ENCODE measurements around the gene IRX4.

Gene IRX4

DNA sequence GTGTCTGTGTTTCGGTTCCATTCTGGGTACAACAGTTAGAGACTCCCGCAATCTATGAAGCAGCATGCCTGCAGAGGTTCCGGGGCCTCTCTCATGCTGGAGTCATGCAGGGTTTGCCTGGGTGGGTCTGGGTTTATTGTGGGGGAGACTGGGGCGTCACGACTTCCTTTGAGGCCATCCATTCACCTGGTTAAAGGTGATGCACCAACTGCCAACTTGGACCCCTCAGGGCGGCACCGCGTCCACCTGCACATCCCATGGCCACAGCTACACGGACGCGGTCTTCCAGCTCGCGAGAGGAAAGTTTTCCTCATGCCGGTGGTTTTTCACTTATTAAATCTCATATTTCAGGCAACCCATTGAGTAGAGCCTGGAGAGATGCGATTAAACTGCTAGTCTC is 30.9 kb upstream of the IRX4 start:
- DNase-seq = no peak

DNA sequence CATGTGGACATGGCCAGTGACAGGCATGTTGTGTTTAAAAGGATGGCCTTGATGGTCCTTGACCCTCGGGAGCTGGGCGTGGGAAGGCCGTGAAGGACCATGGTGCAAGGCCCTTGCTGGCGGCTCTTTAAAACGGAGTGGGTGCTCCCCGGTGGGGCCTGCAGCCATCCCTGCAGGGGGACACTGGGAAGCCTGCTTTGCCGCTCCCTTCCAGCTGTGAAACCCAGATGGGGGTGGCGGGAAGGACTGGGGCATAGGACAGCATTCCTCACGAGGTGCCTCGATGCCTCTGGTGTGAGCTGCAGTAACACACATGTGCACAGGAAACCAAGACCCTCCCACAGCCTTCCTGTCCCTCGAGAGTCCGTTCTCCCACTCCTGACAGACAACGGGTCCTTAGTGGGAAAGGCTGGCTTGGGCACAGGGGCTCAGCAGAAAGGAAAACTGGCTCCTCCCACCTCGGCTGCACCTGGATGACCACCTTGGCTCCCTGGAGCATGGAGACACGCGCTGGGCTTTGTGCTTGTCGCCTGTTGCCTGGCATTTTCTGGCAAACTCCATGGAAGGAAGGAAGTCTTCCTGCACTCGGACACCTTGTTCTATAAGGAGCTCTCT is 30.3 kb upstream of the IRX4 start:
- no peak for DNase-seq

DNA sequence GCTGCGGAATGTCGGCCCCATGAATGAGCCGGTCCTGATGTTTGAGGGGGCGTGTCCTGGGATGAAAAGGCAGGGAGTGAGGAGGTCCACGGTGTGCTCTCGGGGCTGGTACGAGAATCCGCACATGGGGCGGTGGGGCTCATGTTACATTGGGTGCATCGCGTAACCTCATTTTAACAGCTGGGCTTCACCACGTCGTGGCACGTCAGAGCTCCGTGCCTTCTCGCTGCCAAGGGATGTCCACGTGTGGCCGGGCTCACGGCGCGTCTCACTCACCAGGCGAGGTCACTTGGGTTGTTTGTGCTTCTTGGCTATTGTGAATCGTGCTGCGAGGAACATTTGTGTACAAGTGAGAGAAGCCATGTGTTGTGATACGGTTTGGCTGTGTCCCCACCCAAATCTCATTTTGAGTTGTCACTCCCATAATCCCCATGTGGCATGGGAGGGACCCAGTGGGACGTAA is 29.1 kb upstream of the IRX4 start:
- no peak for DNase-seq

DNA sequence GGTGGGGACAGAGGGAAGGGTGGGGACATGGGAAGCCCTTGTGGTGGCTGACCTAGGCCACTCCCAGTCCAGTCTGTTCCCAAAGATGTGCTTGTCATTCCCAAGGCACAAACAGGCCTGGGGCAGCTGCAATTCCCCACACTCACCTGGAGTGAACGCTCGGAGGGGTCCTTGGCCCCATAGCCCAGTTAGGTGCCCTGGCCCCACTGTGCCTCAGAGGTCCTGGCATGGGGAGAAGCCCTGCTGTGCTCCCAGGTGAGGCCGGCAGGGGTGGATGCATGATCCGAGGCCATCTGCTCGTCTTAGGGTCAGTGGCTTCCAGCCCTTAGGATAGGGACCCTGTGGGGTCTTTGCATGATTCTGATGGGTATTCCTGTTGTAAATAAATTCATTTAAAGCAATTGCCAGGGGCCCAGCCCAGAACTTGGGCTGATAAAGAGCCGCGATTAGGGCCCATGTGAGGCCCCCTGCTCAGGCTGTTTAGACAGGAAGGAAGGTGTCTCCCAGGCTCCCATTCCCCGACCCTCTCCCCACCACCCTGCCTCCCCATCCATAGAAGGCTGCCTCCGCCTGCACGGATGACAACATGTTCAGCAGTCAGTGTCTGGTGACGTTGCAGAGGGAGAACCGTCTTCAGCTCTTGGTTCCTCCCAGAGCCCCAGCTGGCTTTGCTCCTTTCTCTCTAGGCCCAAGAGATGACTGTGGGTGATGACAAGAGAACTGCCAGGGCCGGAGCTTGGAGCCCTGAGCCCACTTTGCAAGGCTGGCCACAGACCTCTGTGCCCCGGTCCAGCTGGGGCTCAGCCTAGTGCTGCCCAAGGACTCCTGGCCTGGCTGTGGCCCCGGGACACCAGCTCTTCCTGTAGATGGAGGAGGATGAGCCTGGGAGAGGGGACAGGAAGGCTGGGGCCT is 28.4 kb upstream of the IRX4 start:
- DNase-seq = no peak

DNA sequence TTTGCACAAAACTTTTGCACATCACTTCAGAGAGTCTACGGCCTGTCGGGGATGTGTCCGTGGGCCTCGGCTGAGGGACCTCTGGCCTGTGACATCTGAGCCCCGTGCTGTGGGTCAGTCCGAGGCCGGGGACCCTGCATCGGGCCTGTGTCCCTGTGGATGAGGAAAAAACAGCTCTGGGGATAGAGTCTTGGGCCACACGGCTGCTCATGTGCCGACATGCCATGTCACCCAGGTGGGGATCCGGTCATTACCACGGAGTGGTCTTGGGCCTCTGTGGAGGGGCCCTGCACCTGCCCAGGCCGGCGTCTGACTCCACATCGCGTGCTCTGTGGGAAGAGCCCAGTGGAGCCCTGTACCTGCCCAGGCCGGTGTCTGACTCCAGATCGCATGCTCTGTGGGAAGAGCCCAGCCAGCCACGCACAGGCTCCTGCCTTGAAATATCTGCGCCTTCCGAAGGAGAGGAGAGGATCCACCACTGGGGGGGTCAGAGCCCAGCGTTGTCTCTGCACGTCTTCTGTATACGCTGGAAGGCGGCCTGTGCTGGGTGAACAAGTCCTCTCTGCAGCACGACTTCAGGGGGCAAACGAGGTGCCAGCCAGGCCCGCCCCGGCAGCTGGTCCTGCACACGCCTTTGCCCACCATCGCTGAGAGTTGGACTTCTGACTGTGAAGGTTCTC is 27.5 kb upstream of the IRX4 start:
- no peak for DNase-seq

DNA sequence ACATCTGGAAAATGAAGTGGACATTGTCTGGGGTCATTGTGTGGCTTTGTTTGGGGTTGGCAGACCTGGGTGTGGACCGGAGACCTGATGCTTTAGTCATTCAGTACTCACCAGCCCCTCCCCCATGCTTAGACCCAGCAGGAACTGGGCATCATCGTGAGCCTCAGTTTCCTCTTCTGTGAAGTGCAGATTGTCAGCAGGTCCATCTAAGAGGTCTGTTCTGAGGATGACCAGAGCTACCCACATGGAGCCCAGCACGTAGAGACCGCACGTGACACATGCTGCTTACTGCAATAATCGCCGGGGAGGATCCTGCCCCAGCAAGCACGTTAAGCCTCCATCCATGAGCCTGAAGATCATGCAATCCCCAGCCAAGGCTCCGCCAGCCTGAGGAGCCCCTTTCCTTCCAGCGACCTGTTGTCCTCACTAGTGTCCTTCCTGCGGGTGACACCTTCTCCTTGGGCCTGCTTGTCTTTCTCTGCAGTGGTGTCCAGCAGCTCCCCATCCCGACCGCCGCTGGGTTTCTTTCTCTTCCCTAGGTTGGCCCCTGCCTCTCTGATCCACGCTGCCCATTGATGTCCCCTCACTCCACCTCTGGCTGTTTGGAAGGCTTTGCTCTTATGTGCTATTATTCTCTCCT is 26.7 kb upstream of the IRX4 start:
- no peak for DNase-seq

DNA sequence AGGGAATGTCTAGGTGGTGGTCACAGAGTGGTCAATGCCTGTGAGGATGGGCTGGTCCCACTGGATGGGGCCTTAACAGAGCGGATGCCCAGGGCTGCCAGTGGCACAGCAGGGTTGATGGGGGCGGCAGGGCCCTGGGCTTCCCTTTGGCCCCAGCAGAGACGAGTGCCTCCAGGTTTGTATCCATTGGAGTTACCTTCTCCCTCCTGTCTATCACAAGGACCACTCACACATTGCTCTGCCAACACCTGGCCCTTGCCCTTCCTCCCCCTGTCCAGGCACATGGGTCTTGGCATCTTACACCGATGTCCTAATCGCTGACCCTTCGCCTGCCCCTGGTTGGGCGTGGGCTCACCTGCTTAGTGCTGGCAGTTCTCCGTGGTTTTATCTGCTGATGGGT is 26.2 kb upstream of the IRX4 start:
- DNase-seq = no peak

DNA sequence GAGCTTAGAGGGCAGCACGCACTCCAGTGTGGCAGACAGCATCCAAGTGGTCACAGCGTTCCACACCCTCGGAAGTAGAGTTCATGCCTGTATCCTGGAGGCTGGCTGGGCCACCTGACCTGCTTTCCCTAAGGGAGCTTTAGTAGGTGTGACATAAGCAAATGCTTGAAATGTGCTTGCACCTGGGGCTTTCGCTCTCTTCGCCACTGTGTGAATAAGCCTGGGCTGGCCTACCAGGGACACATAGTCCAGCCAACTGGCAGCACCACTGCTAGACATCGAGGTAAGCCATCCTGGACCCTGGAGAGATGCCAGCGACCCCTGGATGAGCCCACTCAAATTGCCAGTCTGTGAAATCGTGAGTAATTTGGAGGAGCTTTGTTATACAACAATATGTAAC is 24.9 kb upstream of the IRX4 start:
- no peak for DNase-seq

DNA sequence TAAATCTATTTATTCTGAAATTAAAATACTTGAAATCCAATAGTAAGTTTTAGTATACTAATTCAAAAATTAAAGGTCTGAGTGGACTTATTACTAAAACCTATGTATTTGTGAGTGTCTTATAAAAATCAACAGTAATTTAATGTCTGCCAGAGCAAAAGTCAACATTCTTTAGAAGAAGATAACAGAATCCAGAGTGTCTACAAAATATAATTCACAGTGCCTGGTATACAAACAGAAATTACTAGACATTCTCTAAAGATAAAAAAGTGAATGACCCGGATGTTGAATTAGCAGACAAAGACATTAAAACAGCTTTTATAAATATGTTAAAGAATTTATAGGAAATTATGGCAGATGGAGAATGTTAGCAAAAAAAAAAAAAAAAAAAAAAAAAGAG is 22.4 kb upstream of the IRX4 start:
- DNase-seq = no peak

DNA sequence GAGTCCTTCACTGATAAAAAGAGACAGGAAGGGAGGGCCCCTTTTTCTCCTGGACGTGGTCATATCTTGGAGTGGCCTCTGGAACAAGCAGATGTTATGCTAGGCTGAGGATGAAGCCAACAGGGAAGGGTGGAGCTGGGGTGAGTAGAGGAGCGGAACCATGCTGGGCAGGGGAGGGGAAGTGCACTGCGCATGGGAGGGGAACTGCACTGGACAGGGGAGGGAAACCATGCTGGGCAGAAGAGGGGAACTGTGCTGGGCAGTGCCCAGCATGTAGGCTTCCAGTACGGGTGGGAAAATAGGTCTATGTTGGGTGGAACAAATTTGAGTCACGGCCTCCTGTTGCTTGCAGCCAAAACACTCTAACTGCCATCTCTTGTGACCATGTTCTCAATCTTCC is 19.3 kb upstream of the IRX4 start:
- DNase-seq = no peak

DNA sequence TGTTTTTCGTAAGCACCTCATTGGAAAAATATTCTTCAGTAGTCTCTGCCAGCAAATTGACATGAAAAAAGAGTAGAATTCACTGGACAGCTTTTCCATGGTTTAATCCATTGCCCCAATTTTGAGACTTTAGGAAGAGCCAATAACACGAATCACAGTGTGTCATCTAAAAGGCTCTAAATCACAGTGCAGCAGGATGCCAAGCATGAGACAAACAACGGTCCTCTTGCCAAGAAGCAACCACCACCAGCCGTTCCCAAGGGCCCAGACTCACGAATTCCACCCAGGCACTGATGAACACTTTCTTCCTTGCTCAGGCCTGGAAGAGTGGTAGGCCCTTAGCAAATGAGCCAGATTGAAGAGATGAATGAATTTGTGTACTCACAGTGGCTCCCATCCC is 18.3 kb upstream of the IRX4 start:
- no peak for DNase-seq

DNA sequence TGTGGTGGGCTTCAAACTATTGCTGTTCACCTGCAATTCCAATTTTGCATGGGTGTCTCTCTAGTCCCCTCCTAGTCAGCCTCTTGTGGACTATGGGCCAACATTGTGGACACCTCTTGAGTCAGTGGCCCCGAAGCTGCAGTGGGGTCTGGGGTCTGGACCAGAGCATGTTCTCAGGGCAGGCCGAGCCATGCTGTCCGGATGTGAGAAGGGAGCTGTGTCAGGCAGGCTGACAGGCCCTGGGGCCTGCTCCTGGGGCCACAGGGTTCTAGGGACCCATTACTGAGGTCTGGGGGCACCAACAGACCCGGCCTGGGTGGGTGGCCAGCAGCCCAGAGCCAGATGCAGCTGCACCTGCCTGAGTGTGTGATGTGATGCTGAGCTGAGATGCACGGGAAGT is 16.5 kb upstream of the IRX4 start:
- DNase-seq = no peak

DNA sequence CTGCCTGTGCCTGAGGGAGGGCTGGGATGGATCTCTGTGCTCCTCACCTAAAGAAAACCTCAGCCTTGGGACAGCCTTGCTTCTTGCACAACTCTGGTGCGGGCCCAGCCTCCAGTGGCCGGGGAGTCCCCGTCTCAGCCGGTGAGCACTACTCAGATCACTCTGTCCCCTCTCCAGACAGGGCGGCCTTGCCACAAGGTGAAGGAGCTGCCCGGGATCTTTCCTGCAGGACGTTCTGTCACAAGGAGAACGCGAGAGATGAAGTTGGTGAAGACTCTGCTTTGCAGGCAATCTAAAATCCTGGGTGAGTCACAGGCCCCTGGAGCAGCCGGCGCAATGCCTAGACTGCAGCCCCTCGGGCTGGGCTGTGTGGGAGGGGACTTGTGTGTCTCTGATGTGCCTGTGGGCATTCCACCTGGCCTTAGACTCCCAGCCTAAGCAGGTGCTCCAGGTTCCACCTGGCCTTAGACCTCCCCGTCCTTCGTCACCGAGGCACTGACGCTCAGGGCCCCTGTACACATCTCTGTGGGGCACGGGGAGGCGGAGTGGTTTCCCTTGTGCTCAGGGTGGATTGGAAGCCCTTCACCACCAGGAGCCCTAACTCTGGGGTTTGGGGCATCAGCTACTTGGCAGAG is 15.2 kb upstream of the IRX4 start:
- DNase-seq = no peak

DNA sequence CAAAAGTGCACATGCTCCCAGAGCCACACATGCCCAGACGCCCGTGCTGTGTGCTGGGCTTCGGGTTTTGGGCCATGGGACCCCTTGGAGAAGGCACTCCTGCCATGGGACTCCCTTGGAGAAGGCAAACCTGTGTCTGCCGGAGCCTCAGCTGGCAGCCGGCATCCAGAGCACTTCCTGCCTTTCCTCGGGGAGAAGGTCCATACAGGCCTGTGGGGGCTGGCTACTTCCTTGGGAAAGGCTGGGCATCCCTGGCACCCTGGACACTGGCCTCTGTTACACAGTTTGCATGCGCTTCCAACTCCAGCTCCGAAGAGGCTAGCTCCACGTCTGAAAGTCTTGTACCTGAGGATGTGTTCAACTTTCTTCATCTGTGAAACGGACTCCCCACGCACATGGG is 14.7 kb upstream of the IRX4 start:
- DNase-seq = no peak

DNA sequence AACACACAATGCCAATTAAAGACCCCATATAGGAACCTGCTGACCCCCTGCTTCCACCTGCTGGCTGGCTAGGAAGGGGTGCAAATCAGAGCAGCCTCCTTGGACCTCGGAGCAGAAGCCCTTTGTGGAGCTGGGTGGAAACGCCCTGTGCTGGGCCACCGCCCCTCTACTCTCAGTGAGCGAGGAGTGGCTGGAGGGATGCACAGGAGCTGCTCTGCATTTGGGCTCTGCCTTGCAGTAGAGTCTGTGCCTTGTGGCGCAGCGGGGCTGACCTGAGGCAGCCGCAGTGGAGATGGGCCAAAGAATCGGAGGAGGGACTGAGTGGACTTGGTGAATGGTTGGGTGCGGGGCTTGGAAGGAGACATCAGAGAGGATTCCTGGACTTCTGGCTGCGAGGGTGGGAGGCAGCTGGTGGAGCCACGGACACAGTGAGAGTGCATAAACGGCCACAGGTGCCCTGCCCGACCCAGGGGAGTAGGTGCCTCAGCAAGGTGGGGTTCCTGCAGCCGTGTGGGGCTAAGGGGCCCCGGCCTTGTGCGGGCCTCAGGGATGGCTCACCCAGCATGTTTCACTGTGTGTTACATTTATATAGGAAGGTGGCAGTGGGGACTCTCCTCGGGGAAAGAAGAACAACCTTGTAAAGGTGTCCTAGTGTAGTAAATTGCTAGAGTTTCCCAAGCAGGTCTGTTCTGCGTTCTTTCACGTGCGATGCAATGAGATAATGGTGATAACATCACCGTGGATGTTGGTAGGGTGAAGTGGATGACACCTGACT is 14.1 kb upstream of the IRX4 start:
- DNase-seq = no peak

DNA sequence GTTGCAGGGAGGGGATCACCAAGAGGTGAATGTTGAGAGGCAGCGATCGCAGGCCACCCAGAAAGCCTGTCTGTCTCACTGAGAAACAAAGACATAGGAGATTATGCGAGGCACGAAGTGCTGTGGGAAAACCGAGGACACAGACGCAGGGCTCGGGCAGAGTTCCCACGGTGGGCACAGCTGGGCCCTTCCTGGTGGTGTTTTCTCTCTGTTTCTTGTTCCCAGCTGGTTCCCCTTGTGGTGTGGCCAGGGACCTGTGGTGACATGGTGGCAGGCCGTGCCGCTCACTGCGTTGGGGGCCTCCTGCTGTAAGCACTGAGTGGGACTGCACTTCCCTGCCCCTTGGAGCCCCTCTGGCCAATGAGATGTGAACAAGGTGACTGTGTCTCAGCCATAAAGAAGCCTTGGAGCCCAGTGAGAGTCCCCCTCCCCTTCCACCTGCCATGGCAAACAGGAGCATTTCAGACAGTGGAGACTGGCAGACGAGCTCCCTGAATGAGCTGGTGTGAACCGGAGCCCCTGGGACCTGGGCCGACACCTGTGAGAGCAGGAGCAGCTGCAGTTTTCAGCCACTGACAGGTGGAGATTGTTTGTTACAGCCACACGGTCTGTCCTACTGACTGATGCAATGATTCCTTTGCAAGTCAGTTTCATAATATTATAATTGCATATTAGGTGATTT is 13.2 kb upstream of the IRX4 start:
- DNase-seq = no peak

DNA sequence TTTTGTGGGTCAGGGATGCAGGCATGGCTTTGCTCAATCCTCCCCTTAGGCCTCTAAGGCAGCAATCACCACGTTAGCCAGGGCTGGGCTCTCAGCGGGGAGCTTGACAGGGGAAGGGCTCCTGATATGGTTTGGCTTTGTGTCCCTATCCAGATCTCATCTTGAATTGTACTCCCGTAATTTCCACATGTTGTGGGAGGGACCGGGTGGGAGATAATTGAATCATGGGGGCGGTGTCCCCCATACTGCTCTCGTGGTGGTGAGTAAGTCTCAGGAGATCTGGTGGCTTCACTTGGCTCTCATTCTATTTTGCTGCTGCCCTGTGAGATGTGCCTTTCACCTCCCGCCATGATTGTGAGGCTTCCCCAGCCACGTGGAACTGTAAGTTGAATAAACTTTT is 11.5 kb upstream of the IRX4 start:
- DNase-seq = no peak

DNA sequence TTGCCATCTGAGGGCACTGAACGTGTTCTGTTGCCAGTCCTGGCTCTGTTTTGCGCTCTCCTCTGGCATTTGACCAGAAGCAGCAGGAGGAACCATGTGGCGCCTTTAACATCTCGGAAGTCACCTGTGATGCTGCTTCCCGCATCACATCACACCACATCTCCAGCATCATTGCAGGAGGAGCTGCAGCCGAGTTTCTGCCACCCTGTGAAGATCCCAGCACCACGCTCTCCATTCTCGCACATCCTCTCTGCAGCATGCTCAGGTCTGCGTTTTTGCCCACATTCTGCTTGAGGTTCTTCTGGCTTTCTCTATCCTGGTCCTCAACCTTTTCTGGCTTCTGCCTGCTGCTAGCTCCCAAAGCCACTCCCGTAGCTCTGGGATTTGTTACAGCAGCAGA is 11.0 kb upstream of the IRX4 start:
- DNase-seq = no peak

DNA sequence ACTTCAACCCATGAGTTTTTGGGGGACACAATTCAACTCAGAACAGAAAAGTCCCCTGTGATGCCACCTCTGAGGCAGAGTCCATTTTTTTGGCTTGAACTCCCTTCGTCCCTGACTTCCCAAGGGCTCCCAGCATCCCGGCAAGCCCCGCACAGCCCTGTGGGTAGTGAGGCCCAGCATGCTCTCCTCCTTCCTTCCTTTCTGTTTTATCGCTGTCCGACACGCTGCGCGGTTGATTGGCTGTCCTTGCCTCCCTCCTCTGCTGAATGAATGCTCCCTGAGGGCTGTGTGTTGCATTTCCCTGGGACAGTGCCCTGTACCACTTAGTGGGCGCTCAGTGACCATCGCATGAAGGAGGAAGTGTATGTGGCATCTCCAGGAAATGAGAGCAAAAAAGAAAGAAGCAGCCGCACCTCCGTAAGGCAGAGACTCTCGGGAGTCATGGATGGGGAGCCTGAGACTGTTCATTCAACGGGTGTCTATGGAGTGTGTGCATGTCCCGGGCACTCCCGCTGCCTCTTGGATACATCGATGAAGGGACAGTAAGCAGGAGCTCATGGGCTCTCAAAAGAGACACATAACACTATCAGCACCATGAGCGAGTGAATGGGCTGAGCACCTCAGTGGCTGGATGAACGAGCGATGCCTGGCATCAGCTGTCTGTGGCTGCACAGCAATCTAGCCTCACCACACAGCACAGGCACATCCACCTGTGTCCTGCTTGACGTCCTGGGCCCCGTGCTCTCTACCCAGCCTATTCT is 10.1 kb upstream of the IRX4 start:
- DNase-seq = no peak

DNA sequence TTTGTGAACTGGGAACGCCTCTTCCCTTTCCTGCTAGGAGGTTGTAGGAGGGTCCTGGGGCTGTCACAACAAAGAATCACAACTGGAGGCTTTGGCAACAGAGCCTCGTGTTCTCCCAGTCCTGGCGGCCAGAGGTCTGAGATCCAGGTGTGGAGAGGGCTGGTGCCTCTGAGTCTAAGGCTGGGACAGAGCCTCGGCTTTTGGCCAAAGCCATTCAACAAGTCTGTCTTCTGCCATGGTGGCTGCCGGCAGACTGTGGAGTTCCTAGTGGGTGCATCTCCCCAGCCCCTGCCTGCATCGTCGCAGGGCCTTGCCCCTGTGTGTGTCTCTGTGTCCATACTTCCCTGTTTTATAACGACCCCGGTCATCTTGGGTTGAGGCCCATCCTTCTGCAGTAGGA is 9.5 kb upstream of the IRX4 start:
- no peak for DNase-seq

DNA sequence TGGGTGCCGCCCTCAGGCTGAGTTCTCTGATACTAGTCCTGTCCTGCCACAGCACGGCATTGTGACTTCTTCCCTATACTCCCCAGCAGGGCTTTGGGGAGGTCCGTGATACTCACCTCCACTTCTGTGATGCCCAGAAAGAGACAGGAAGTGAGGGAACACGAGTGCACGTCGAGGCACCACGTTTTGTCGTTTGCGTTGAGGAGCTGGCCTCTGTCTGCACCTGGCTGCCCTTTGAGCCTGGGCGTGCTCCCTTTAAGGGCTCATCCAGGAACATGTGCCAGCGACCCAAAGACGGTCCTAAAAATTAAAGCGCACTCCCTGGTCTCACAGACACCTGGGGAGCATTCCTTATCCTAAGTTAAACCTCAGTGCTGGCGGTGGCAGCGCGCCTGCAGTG is 8.7 kb upstream of the IRX4 start:
- no peak for DNase-seq
